ENCODE data around the gene WASF1. TPM values are rescaled to one million over a fixed set of nuclear protein-coding genes. Genes with fewer than 3 reads are reported as not detected.

Gene WASF1
- total RNA-seq, 4 donors from 2014 or later = 1.9 to 7.1 (median 5.9) TPM

- TF ChIP-seq POLR2A (IDR thresholded peaks at IDR 0.05) (no peak), POLR2AphosphoS5 (IDR thresholded peaks at IDR 0.05) (no peak), EP300 (IDR thresholded peaks at IDR 0.05; ENCODE audit: low read depth) (no peak), CTCF (IDR thresholded peaks at IDR 0.05) (no peak)
- H3K9me3 ChIP-seq = no peaks in the 10 kb centered on the region
- 79 to 85% methylated on average over 4 to 5 of the region's 5 CpGs for WGBS, 2 donors (ENCODE audit: low coverage in 1 of 2)
- H3K27me3 ChIP-seq = no peaks in the 10 kb centered on the region
- no peak for DNase-seq
- H3K4me1 ChIP-seq = no peaks in the 10 kb centered on the region
- intact Hi-C loops (cut with DNase I; ENCODE audit: low total_unique reads) = no loop called here
- H3K4me3 ChIP-seq = no peak overlapping the region
- H3K36me3 ChIP-seq = peaks cover 0 to 71% (median 18%) of the 10 kb centered on the region in 4 donors
- in situ Hi-C loops (cut with MboI; ENCODE audit: low pct_ligation_motif_present in 1 of 4, low pct_unique_long_range_greater_than_20kb in 1 of 4, low sequenced_read_pairs in 3 of 4) = no loop called here
- H3K27ac ChIP-seq = no peak overlapping the region
These were observed 36.7 kb upstream of the WASF1 start for GRCh38 chr6:110216140-110216539.

- in situ Hi-C loops (cut with MboI; ENCODE audit: low pct_ligation_motif_present in 1 of 4, low pct_unique_long_range_greater_than_20kb in 1 of 4, low sequenced_read_pairs in 3 of 4) (no loop called here), intact Hi-C loops (cut with DNase I; ENCODE audit: low total_unique reads) (no loop called here)
- no peak for DNase-seq
- Histone ChIP-seq H3K4me3 (no peak overlapping the region), H3K27me3 (no peaks in the 10 kb centered on the region), H3K4me1 (no peaks in the 10 kb centered on the region), H3K9me3 (no peaks in the 10 kb centered on the region), H3K36me3 (peaks cover 0 to 75% (median 18%) of the 10 kb centered on the region in 4 donors), H3K27ac (no peak overlapping the region)
- no peak for TF ChIP-seq POLR2AphosphoS5 (IDR thresholded peaks at IDR 0.05)
- no peak for TF ChIP-seq EP300 (IDR thresholded peaks at IDR 0.05; ENCODE audit: low read depth)
- no peak for TF ChIP-seq POLR2A (IDR thresholded peaks at IDR 0.05)
- no peak for TF ChIP-seq CTCF (IDR thresholded peaks at IDR 0.05)
- 39 to 83% methylated on average over 1 of the region's 1 CpG for WGBS, 2 donors (ENCODE audit: low coverage in 1 of 2)
These were observed 34.9 kb upstream of the WASF1 start for GRCh38 chr6:110214338-110214737.

- intact Hi-C loops (cut with DNase I; ENCODE audit: low total_unique reads) = no loop called here
- TF ChIP-seq POLR2AphosphoS5 (IDR thresholded peaks at IDR 0.05) = no peak
- TF ChIP-seq EP300 (IDR thresholded peaks at IDR 0.05; ENCODE audit: low read depth) = no peak
- TF ChIP-seq CTCF (IDR thresholded peaks at IDR 0.05) = no peak
- no peak for TF ChIP-seq POLR2A (IDR thresholded peaks at IDR 0.05)
- Histone ChIP-seq H3K27me3 (no peaks in the 10 kb centered on the region), H3K4me1 (no peaks in the 10 kb centered on the region), H3K4me3 (no peak overlapping the region), H3K9me3 (no peaks in the 10 kb centered on the region), H3K27ac (no peak overlapping the region), H3K36me3 (peaks cover 0 to 67% (median 13%) of the 10 kb centered on the region in 4 donors)
- in situ Hi-C loops (cut with MboI; ENCODE audit: low pct_ligation_motif_present in 1 of 4, low pct_unique_long_range_greater_than_20kb in 1 of 4, low sequenced_read_pairs in 3 of 4) = no loop called here
- WGBS, 2 donors (ENCODE audit: low coverage in 1 of 2) = 94 to 96% methylated on average over 1 of the region's 1 CpG
- no peak for DNase-seq
These were observed 32.3 kb upstream of the WASF1 start for GRCh38 chr6:110211753-110212152.

- no peaks in the 10 kb centered on the region for H3K9me3 ChIP-seq
- no peak for DNase-seq
- intact Hi-C loops (cut with DNase I; ENCODE audit: low total_unique reads) (no loop called here), in situ Hi-C loops (cut with MboI; ENCODE audit: low pct_ligation_motif_present in 1 of 4, low pct_unique_long_range_greater_than_20kb in 1 of 4, low sequenced_read_pairs in 3 of 4) (no loop called here)
- no peak overlapping the region for H3K27ac ChIP-seq
- H3K4me1 ChIP-seq = no peaks in the 10 kb centered on the region
- 93 to 97% methylated on average over 3 of the region's 3 CpGs for WGBS, 2 donors (ENCODE audit: low coverage in 1 of 2)
- TF ChIP-seq CTCF (IDR thresholded peaks at IDR 0.05) = no peak
- H3K36me3 ChIP-seq = peaks cover 0 to 43% (median 10%) of the 10 kb centered on the region in 4 donors
- no peak overlapping the region for H3K4me3 ChIP-seq
- H3K27me3 ChIP-seq = no peaks in the 10 kb centered on the region
These were observed 28.2 kb upstream of the WASF1 start for GRCh38 chr6:110207652-110208051.
